HL-60 (cell line): ENCODE measurements around the gene ANKRD35.

Source experiments
- TF ChIP-seq, protein P1 (sequence below): IDR thresholded peaks from 2 replicates; pipeline ENCODE4 v1.6.1; 2012; ENCODE audit warnings: low read depth; ENCODE audit not compliant: insufficient replicate concordance
- TF ChIP-seq, protein P2 (sequence below): IDR thresholded peaks from one replicate; pipeline ENCODE4 v1.5.1; 2011; ENCODE audit warnings: low read length, control low read depth, inconsistent platforms; ENCODE audit not compliant: insufficient read depth

GRCh38 chr1:145858238-145858900 is 27.3 kb downstream of the ANKRD35 start:
- TF ChIP-seq, protein P1, sequence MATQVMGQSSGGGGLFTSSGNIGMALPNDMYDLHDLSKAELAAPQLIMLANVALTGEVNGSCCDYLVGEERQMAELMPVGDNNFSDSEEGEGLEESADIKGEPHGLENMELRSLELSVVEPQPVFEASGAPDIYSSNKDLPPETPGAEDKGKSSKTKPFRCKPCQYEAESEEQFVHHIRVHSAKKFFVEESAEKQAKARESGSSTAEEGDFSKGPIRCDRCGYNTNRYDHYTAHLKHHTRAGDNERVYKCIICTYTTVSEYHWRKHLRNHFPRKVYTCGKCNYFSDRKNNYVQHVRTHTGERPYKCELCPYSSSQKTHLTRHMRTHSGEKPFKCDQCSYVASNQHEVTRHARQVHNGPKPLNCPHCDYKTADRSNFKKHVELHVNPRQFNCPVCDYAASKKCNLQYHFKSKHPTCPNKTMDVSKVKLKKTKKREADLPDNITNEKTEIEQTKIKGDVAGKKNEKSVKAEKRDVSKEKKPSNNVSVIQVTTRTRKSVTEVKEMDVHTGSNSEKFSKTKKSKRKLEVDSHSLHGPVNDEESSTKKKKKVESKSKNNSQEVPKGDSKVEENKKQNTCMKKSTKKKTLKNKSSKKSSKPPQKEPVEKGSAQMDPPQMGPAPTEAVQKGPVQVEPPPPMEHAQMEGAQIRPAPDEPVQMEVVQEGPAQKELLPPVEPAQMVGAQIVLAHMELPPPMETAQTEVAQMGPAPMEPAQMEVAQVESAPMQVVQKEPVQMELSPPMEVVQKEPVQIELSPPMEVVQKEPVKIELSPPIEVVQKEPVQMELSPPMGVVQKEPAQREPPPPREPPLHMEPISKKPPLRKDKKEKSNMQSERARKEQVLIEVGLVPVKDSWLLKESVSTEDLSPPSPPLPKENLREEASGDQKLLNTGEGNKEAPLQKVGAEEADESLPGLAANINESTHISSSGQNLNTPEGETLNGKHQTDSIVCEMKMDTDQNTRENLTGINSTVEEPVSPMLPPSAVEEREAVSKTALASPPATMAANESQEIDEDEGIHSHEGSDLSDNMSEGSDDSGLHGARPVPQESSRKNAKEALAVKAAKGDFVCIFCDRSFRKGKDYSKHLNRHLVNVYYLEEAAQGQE: no peak
- TF ChIP-seq, protein P2, sequence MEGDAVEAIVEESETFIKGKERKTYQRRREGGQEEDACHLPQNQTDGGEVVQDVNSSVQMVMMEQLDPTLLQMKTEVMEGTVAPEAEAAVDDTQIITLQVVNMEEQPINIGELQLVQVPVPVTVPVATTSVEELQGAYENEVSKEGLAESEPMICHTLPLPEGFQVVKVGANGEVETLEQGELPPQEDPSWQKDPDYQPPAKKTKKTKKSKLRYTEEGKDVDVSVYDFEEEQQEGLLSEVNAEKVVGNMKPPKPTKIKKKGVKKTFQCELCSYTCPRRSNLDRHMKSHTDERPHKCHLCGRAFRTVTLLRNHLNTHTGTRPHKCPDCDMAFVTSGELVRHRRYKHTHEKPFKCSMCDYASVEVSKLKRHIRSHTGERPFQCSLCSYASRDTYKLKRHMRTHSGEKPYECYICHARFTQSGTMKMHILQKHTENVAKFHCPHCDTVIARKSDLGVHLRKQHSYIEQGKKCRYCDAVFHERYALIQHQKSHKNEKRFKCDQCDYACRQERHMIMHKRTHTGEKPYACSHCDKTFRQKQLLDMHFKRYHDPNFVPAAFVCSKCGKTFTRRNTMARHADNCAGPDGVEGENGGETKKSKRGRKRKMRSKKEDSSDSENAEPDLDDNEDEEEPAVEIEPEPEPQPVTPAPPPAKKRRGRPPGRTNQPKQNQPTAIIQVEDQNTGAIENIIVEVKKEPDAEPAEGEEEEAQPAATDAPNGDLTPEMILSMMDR: no peak
